Stimulated activated CD4-positive, alpha-beta T cell treated with anti-CD3 and anti-CD28 coated beads, Interleukin-1b, Interleukin-23, amount 100 ng/mL, for 48 hours (primary cell): ENCODE results near the gene TRMT44.

Experiments
- DNase-seq: peaks from one replicate; pipeline ENCODE4 v3.0.0-alpha.2; 2020

TRMT44 gene

GRCh38 chr4:8516061-8516573, 75.5 kb downstream of the TRMT44 start:
- no peak for DNase-seq

DNA sequence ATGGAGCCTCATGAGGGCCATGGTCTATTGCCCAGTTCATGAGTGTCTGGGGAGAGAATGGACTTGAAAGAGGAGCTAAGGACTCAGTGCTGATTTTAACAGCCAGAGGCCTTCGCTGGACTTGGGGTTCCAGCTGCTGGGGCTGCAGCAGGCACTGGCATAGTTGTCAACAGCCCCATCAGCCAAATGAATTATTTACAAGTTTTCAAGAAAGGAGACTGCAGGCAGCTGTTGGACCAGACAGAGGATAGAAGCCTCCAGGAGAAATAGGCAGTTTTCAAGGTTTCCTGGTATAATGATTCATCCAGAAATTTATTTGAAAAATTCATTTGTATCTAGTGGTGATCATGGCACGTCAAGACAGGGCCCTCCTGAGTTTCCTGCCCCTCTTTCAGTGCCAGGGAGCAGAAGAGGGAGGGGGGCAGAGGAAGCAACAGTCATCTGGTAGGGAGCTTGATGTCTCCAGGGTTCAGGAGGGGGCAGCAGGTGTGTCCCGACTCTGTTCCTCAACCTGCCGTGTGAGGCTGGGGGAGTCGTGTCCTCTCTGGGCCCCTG, 76.5 kb downstream of the TRMT44 start:
- DNase-seq: no peak

GRCh38 chr4:8517946-8518345, 77.4 kb downstream of the TRMT44 start:
- no peak for DNase-seq

GRCh38 chr4:8522160-8523120, 81.9 kb downstream of the TRMT44 start:
- no peak for DNase-seq

DNA sequence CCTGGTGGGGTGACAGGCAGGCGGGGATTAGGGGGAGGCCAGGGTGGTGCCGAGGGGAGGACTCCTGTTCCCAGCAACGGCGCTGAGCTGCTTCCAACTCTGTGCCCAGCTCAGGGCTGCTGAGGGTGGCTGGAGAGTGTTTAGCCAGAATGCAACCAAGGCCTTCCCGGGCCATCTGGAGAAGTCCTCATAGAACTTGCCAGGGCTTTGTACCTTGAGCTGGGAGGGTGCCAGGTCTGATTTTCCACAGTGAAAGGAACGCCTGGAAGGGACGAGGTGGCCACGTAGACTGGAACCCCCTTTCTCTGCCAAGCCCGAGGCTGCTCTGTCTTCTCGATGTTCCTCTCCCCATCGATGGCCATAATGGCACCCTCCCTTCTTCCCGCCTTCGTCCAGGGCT, 82.6 kb downstream of the TRMT44 start:
- DNase-seq: no peak

DNA sequence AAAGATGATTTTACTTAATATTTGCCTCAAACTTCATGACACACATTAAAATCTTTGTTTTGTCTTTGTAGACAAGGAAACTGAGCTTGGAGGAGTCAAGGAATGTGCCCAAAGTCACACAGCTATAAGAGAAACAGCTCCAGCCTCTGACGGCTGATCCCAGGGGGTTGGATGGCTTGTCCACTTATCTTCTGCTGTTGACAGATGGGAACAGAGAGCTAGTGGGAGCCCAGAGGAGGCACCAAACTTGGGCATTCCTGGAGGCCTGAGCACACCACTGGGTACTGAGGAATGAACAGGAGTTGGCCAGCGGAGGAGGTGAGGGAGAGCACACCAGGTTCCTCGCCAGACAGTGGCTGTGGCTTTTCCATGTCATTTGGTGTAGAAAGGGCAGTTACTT, 83.2 kb downstream of the TRMT44 start:
- DNase-seq: no peak

GRCh38 chr4:8524595-8525382, 84.2 kb downstream of the TRMT44 start:
- no peak for DNase-seq

DNA sequence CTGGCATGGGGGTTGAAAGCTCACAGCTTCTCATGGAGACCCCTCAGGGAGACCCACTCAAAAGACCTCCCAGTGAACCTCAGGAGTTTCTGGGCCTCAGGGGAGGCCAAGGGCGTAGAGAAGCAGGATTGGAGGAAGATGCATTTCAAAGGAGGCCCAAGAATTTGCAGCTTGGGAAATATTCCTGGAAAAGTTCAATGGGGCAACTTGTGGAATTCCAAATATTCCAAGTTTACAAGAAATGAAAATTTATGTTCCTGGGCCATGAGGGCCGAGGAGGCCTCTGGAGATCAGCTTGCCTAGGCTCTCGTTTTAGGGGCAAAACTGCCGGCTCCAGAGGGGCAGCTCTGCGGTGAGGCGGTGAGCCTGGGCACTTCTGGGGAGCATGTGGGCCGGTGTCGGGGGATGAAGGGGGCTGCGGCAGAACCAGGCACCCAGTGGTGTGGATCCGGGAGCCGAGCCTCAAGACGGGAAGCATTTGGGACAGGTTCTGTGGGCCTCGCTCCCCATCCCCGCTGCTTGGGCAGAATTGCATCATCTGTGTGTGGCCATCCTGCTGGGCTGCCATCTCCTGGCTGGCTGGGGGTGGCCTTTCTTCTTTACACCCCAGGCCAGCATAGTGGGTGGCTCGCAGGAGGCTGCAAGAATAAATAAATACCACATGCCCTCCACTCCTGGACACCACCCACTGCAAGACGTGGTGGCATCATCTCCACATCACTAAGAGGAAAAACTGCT, 85.0 kb downstream of the TRMT44 start:
- no peak for DNase-seq
